Endothelial cell of umbilical vein (primary cell): Measurements from ENCODE around the gene GALNT4. TPM values are rescaled to one million over a fixed set of nuclear protein-coding genes. Genes with fewer than 3 reads are reported as not detected.

ENCODE experiments used
- BruUV-seq: library from RNA; stranded (reverse); fragments of 400-500 nt; replicated peaks from 2 replicates; lab custom pipeline; 2021; lab: Mats Ljungman, UMichigan
- CTCF ChIA-PET: fragments of 300-600, 350-600 bp; sonication (Branson Sonifier 250); formaldehyde crosslinking; loops from one replicate; lab custom pipeline; 2021; ENCODE audit warnings: antibody characterized with exemption, inconsistent platforms; lab: Charles Lee
- POLR2A ChIA-PET: fragments of 300-600, 350-600 bp; sonication (Branson Sonifier 250); formaldehyde crosslinking; loops from one replicate; lab custom pipeline; 2021; ENCODE audit warnings: antibody characterized with exemption, inconsistent platforms; lab: Charles Lee
- DNase-seq: peaks from one replicate; pipeline ENCODE4 v3.0.0-alpha.2; 2011; ENCODE audit warnings: low read depth, low spot score
- FAIRE-seq: peaks from 2 replicates; lab custom pipeline; 2011; peaks lifted over from hg19 to GRCh38; lab: Jason Lieb, UNC
- H2AFZ ChIP-seq: 2 replicates; pipeline ENCODE4 v1.6.0; 2012; ENCODE audit warnings: low read depth, low read length, control low read depth, inconsistent platforms
- H3K27ac ChIP-seq: 2 replicates; pipeline ENCODE4 v1.5.1; 2011; ENCODE audit warnings: low read depth, mild to moderate bottlenecking, control low read depth, low read length, moderate library complexity; ENCODE audit not compliant: insufficient read depth
- H3K27me3 ChIP-seq, 2 experiments: 2 replicates each; pipeline versions ENCODE4 v1.6.0 to v1.6.1; 2011; ENCODE audit warnings: low read length in 2 of 2, mixed read lengths in 1 of 2; ENCODE audit not compliant: control insufficient read depth in 2 of 2, insufficient read depth in 2 of 2
- H3K36me3 ChIP-seq, 2 experiments: 2 replicates in 1 of 2; 3 replicates in 1 of 2; pipeline ENCODE4 v1.5.1; 2011; ENCODE audit warnings: low read length in 2 of 2, mild to moderate bottlenecking in 1 of 2, moderate library complexity in 1 of 2; ENCODE audit not compliant: control insufficient read depth in 2 of 2, insufficient read depth in 2 of 2; ENCODE audit errors: extremely low read depth in 1 of 2
- H3K4me1 ChIP-seq: 3 replicates; pipeline ENCODE4 v1.5.1; 2011; ENCODE audit warnings: mild to moderate bottlenecking, low read length; ENCODE audit not compliant: control insufficient read depth, insufficient read depth; ENCODE audit errors: extremely low read depth
- H3K4me2 ChIP-seq: 2 replicates; pipeline ENCODE4 v1.6.1; 2011; ENCODE audit warnings: low read length, control low read depth, mixed read lengths; ENCODE audit not compliant: insufficient read depth
- H3K4me3 ChIP-seq, 3 experiments: fragments of 200-600 bp in 1 of 3; sonication (generic), shearing (Covaris generic) in 1 of 3; replicated peaks in 1 of 3; 2 replicates each; pipeline ENCODE4 v1.5.1; 2011 to 2016; ENCODE audit warnings: control low read depth in 3 of 3, low read length in 3 of 3, mild to moderate bottlenecking in 2 of 3, inconsistent platforms in 1 of 3, low read depth in 1 of 3, moderate library complexity in 1 of 3; ENCODE audit not compliant: insufficient read depth in 1 of 3
- H3K79me2 ChIP-seq: 2 replicates; pipeline ENCODE4 v1.6.0; 2012; ENCODE audit warnings: low read length, inconsistent platforms; ENCODE audit not compliant: control insufficient read depth, insufficient read depth
- H3K9ac ChIP-seq: replicated peaks from 2 replicates; pipeline ENCODE3; 2011; ENCODE audit warnings: low read length, control low read depth; ENCODE audit not compliant: insufficient read depth; ENCODE audit errors: extremely low read depth
- H3K9me1 ChIP-seq: replicated peaks from 3 replicates; pipeline ENCODE4 v1.6.0; 2011; ENCODE audit warnings: mild to moderate bottlenecking, low read length; ENCODE audit not compliant: control insufficient read depth, insufficient read depth; ENCODE audit errors: extremely low read depth
- H3K9me3 ChIP-seq: replicated peaks from 2 replicates; pipeline ENCODE4 v1.5.1; 2012; ENCODE audit warnings: low read length, inconsistent platforms; ENCODE audit not compliant: control insufficient read depth, insufficient read depth
- H4K20me1 ChIP-seq: replicated peaks from 2 replicates; pipeline ENCODE3; 2011; ENCODE audit warnings: mild to moderate bottlenecking, low read length; ENCODE audit not compliant: control insufficient read depth, insufficient read depth; ENCODE audit errors: extremely low read depth
- EZH2 ChIP-seq: IDR thresholded peaks from 2 replicates; pipeline ENCODE4 v1.6.1; 2012; ENCODE audit warnings: borderline replicate concordance, low read depth, mild to moderate bottlenecking, moderate library complexity, low read length, inconsistent platforms; ENCODE audit not compliant: severe bottlenecking
- dilution Hi-C: fragments of 300-500 bp; cut with MboI; formaldehyde crosslinking; loops from one replicate; pipeline ENCODE4 v1.15.0; 2019; ENCODE audit warnings: low sequenced_read_pairs; ENCODE audit not compliant: extremely low pct_ligation_motif_present
- intact Hi-C: fragments of 100-400 bp; cut with micrococcal nuclease; formaldehyde crosslinking; loops from one replicate; pipeline ENCODE4 v1.10.0; 2022
- polyA plus RNA-seq, 4 experiments: library from polyadenylated mRNA; depleted of rRNA in 3 of 4; stranded (reverse) in 3 of 4; unstranded in 1 of 4; fragments of >200 nt; gene quantifications; 2 replicates each; pipeline versions ENCODE4 v1.2.1 to v1.2.3, GENCODE V29; 2011 to 2012; ENCODE audit warnings: missing spikeins in 1 of 4
- total RNA-seq: library from RNA; stranded (reverse); gene quantifications from 2 replicates; pipeline ENCODE4 v1.2.3, GENCODE V29; 2021
- TF ChIP-seq, protein P1 (sequence below), 2 donors: IDR thresholded peaks; 1 replicate in 1 of 2; 2 replicates in 1 of 2; pipeline ENCODE4 v1.5.1; 2011; ENCODE audit warnings: low read length in 2 of 2, mild to moderate bottlenecking in 2 of 2, moderate library complexity in 2 of 2, control low read depth in 1 of 2, inconsistent platforms in 1 of 2, low read depth in 1 of 2; ENCODE audit not compliant: insufficient read depth in 1 of 2; ENCODE audit errors: extremely low read depth in 1 of 2
- TF ChIP-seq, protein P2 (sequence below): IDR thresholded peaks from 2 replicates; pipeline ENCODE4 v1.6.1; 2011; ENCODE audit not compliant: insufficient read depth, insufficient read length

The GALNT4 gene
- total and polyA plus RNA-seq, 2 donors (not counting 3 experiments of a cell fraction or from before 2014, with no cell fraction given), result 2.0 to 9.8 TPM

DNA sequence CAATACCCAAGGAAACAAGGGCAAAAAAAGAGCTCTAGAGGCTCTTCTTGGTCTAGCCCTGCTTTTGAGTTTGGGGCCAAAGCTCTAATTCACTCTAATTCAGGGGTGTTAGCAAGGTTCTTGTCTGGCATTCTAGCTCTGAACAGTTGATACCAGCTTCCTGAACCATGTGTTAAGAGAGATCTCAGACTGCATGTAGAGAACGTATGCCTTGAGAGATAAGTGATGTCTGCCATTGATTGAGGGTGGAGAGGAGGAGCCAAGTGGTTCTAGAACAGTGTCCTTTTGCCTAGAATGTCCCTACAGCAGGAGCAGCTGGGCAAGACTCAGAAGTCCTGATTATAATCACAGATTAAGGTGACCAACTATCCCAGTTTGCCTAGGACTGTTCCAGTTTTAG, 19.4 kb upstream of the GALNT4 start:
- Histone ChIP-seq H2AFZ (no peak overlapping the region), H3K27ac (no peak overlapping the region), H3K36me3 (no peaks in the 10 kb centered on the region), H3K9ac (no peak overlapping the region), H3K27me3 (no peaks in the 10 kb centered on the region), H3K9me3 (no peaks in the 10 kb centered on the region), H4K20me1 (no peaks in the 10 kb centered on the region), H3K4me3 (no peak overlapping the region), H3K4me2 (no peak overlapping the region), H3K79me2 (no peaks in the 10 kb centered on the region), H3K4me1 (peaks cover 20% of the 10 kb centered on the region), H3K9me1 (no peaks in the 10 kb centered on the region)
- TF ChIP-seq EZH2, result no peak
- ChIA-PET CTCF (interaction anchor here (0.8 to 3.2 kb wide), 21 partner anchors 9 to 1415 kb away, joined by 3 to 55 read pairs (median 6); partner anchors contain the start of gene ATP2B1), POLR2A (no interaction called here)
- intact Hi-C loops (loop anchor here (5.0 to 10.0 kb wide), 5 partner anchors 318 to 1153 kb away; no protein-coding TSS in a partner anchor), dilution Hi-C loops (no loop called here)
- FAIRE-seq (no peak), DNase-seq (no peak)
- BruUV-seq, result no TSS peak

DNA sequence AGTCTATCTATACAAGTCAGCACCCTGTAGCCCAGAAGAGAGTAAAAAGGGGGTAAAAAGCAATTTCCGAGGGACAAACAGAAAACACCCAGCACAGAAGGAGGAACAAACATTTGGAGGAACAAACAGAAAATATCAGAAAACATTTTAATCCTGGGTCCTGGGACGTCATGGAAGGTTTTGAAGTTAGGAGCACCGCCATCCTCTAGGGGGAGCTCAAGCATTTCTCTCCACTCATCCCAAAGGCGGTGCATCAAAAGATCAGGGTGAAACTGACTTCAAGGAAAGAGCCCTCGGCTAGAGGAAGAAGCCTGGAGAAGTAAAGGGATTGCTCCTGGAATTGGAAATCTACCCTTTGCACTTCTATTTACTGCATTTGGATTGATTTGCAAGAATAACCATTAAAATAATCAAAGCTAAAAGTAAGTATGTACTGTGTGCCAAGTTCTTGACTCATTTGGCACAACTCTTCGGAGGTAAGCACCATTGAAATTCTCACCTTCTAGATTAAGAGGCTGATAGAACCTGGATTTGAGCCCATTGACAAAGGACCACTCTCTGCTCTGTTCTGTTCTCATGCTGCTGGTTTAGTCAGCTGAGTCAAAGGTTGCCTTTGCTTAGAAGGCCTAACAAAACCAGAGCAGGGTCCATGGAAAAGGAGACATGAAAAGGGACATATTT, 18.5 kb upstream of the GALNT4 start:
- H3K9me1 ChIP-seq, result no peaks in the 10 kb centered on the region
- intact Hi-C loops, result loop anchor here (1.0 to 10.0 kb wide), 13 partner anchors 166 to 1416 kb away; no protein-coding TSS in a partner anchor
- no peak overlapping the region for H3K9ac ChIP-seq
- FAIRE-seq (peak; percentile 79), DNase-seq (peak; percentile 79)
- H3K36me3 ChIP-seq, result no peaks in the 10 kb centered on the region
- dilution Hi-C loops, result no loop called here
- TF ChIP-seq, protein P1, sequence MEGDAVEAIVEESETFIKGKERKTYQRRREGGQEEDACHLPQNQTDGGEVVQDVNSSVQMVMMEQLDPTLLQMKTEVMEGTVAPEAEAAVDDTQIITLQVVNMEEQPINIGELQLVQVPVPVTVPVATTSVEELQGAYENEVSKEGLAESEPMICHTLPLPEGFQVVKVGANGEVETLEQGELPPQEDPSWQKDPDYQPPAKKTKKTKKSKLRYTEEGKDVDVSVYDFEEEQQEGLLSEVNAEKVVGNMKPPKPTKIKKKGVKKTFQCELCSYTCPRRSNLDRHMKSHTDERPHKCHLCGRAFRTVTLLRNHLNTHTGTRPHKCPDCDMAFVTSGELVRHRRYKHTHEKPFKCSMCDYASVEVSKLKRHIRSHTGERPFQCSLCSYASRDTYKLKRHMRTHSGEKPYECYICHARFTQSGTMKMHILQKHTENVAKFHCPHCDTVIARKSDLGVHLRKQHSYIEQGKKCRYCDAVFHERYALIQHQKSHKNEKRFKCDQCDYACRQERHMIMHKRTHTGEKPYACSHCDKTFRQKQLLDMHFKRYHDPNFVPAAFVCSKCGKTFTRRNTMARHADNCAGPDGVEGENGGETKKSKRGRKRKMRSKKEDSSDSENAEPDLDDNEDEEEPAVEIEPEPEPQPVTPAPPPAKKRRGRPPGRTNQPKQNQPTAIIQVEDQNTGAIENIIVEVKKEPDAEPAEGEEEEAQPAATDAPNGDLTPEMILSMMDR (IDR thresholded peaks at IDR 0.05; ENCODE audit: extremely low read depth in 1 of 2, insufficient read depth in 1 of 2, low read depth in 1 of 2, low read length in 2 of 2), result peak; percentile 80 to 82
- TF ChIP-seq, protein P2, sequence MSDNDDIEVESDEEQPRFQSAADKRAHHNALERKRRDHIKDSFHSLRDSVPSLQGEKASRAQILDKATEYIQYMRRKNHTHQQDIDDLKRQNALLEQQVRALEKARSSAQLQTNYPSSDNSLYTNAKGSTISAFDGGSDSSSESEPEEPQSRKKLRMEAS, result no peak
- BruUV-seq, result no TSS peak
- peaks cover 20% of the 10 kb centered on the region for H3K4me1 ChIP-seq
- H3K4me2 ChIP-seq, result no peak overlapping the region
- H2AFZ ChIP-seq, result no peak overlapping the region
- no peaks in the 10 kb centered on the region for H4K20me1 ChIP-seq
- no peaks in the 10 kb centered on the region for H3K27me3 ChIP-seq
- H3K27ac ChIP-seq, result no peak overlapping the region
- ChIA-PET POLR2A (no interaction called here), CTCF (interaction anchor here (0.6 to 3.2 kb wide), 40 partner anchors 9 to 1418 kb away, joined by 3 to 55 read pairs (median 3); partner anchors contain the start of genes ATP2B1 and POC1B)
- H3K4me3 ChIP-seq, result no peak overlapping the region
- H3K79me2 ChIP-seq, result no peaks in the 10 kb centered on the region
- H3K9me3 ChIP-seq, result no peaks in the 10 kb centered on the region
